Gastrocnemius medialis (tissue), 4 donors: ENCODE measurements around the gene RAB41.

Experiments used
- CTCF ChIP-seq, 5 experiments: fragments of 450-650 bp in 3 of 5; fragments of 200-600 bp in 2 of 5; sonication (generic) in 2 of 5; IDR thresholded peaks in 4 of 5; conservative IDR thresholded peaks in 1 of 5; 1 replicate in 4 of 5; 2 replicates in 1 of 5; pipeline ENCODE4 v1.5.1; 2016 to 2019; ENCODE audit warnings: antibody characterized with exemption in 5 of 5, mild to moderate bottlenecking in 3 of 5, moderate library complexity in 3 of 5
- POLR2A ChIP-seq, 2 donors: fragments of 450-650 bp; IDR thresholded peaks; one replicate each; pipeline ENCODE4 v1.6.1; 2017; ENCODE audit warnings: antibody characterized with exemption in 2 of 2, mild to moderate bottlenecking in 2 of 2, moderate library complexity in 2 of 2

GRCh38 chrX:70247252-70247651 lies 34.7 kb upstream of the RAB41 start:
- TF ChIP-seq CTCF (IDR thresholded peaks at IDR 0.05 in 4 of 5, conservative IDR thresholded peaks at IDR 0.05 in 1 of 5) = no peak
- TF ChIP-seq POLR2A (IDR thresholded peaks at IDR 0.05) = no peak
